ENCODE measurements around the gene LRRTM4. TPM values are rescaled to one million over a fixed set of nuclear protein-coding genes. Genes with fewer than 3 reads are reported as not detected.

The LRRTM4 gene
- total RNA-seq, 1 donor from 2014 or later = 18.6 TPM

- H3K4me3 Mint-ChIP-seq (ENCODE audit: unreplicated experiment) = no peak overlapping the region
- DNase-seq = no peak
- no peaks in the 10 kb centered on the region for H3K4me1 Mint-ChIP-seq (ENCODE audit: low read depth, unreplicated experiment)
- no peaks in the 10 kb centered on the region for H3K36me3 Mint-ChIP-seq (ENCODE audit: unreplicated experiment)
- no peaks in the 10 kb centered on the region for H3K27me3 Mint-ChIP-seq (ENCODE audit: unreplicated experiment)
- no peak for TF ChIP-seq CTCF (IDR thresholded peaks at IDR 0.05; ENCODE audit: partially characterized antibody, unreplicated experiment)
- no peak overlapping the region for H3K27ac Mint-ChIP-seq (ENCODE audit: unreplicated experiment)
- no peaks in the 10 kb centered on the region for H3K9me3 Mint-ChIP-seq (ENCODE audit: unreplicated experiment)
Measured at GRCh38 chr2:77108915-77109314, 413.3 kb downstream of the LRRTM4 start.

DNA sequence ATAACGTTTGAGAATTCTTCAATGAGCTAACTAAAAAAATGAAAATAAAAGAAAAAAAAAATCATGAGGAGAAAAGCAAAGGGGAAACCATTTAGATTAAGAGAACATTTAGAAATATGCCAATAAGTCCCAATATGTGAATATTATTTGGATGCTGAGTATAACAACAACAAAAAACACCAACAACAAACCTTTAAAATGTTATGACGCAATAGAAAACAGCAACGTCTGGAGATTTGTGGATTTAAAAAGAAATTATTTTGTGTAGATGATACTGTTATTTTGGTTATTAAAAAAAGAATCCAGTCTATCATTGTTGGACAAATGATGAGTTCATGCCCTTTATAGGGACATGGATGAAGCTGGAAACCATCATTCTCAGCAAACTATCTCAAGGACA lies 417.2 kb downstream of the LRRTM4 start:
- TF ChIP-seq CTCF (IDR thresholded peaks at IDR 0.05; ENCODE audit: partially characterized antibody, unreplicated experiment) = no peak
- Mint-ChIP-seq H3K9me3 (ENCODE audit: unreplicated experiment) (no peaks in the 10 kb centered on the region), H3K27ac (ENCODE audit: unreplicated experiment) (no peak overlapping the region), H3K27me3 (ENCODE audit: unreplicated experiment) (no peaks in the 10 kb centered on the region), H3K4me1 (ENCODE audit: low read depth, unreplicated experiment) (no peaks in the 10 kb centered on the region), H3K4me3 (ENCODE audit: unreplicated experiment) (no peak overlapping the region), H3K36me3 (ENCODE audit: unreplicated experiment) (no peaks in the 10 kb centered on the region)
- DNase-seq = no peak

GRCh38 chr2:77104554-77104953 lies 417.6 kb downstream of the LRRTM4 start:
- Mint-ChIP-seq H3K4me1 (ENCODE audit: low read depth, unreplicated experiment) (no peaks in the 10 kb centered on the region), H3K27ac (ENCODE audit: unreplicated experiment) (no peak overlapping the region), H3K9me3 (ENCODE audit: unreplicated experiment) (no peaks in the 10 kb centered on the region), H3K27me3 (ENCODE audit: unreplicated experiment) (no peaks in the 10 kb centered on the region), H3K36me3 (ENCODE audit: unreplicated experiment) (no peaks in the 10 kb centered on the region), H3K4me3 (ENCODE audit: unreplicated experiment) (no peak overlapping the region)
- TF ChIP-seq CTCF (IDR thresholded peaks at IDR 0.05; ENCODE audit: partially characterized antibody, unreplicated experiment) = no peak
- no peak for DNase-seq

DNA sequence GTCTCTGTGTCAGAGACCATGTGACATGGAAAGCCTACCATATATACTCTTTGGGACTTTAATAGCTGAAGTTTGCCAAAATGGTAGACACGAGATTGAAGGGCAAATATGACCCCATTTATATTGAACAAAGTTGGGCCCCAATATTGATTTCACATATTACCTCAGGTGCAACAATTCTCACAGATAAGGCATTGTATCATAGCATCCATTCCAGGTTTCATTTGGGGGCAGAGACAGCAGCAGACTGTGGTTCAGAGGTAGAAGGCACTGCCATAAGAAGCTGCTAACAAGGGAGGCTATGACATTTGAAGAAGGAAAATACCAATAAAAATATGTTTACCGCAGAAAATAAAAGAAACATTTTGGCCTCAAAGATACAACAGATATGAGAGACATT lies 419.2 kb downstream of the LRRTM4 start:
- H3K4me1 Mint-ChIP-seq (ENCODE audit: low read depth, unreplicated experiment) = no peaks in the 10 kb centered on the region

More for the DNA sequence above, 419.2 kb downstream of the LRRTM4 start:
- H3K36me3 Mint-ChIP-seq (ENCODE audit: unreplicated experiment) = no peaks in the 10 kb centered on the region
- H3K27me3 Mint-ChIP-seq (ENCODE audit: unreplicated experiment) = no peaks in the 10 kb centered on the region
- TF ChIP-seq CTCF (IDR thresholded peaks at IDR 0.05; ENCODE audit: partially characterized antibody, unreplicated experiment) = no peak
- no peaks in the 10 kb centered on the region for H3K9me3 Mint-ChIP-seq (ENCODE audit: unreplicated experiment)
- no peak overlapping the region for H3K27ac Mint-ChIP-seq (ENCODE audit: unreplicated experiment)
- DNase-seq = no peak
- no peak overlapping the region for H3K4me3 Mint-ChIP-seq (ENCODE audit: unreplicated experiment)

Measured in glutamatergic neuron (in vitro differentiated cells).